HCT116 (cell line): Measurements from ENCODE around the gene LRRFIP2. TPM values are rescaled to one million over a fixed set of nuclear protein-coding genes. Genes with fewer than 3 reads are reported as not detected.

ENCODE experiments used
- ATAC-seq: fragments of 200-7000 bp; cut with Tn5 transposase; 2 replicates; pipeline ENCODE4 v1.9.1; 2020; ENCODE audit warnings: mild to moderate bottlenecking, moderate library complexity
- BruUV-seq: library from RNA; stranded (reverse); fragments of 400-500 nt; replicated peaks from 2 replicates; lab custom pipeline; 2021; lab: Mats Ljungman, UMichigan
- CTCF ChIA-PET: fragments of 300-600 bp; sonication (Branson Sonifier 250); formaldehyde crosslinking; loops from one replicate; lab custom pipeline; 2021; ENCODE audit warnings: antibody characterized with exemption; lab: Charles Lee
- POLR2A ChIA-PET: fragments of 300-600, 350-600 bp; sonication (Branson Sonifier 250); formaldehyde crosslinking; loops from one replicate; lab custom pipeline; 2021; ENCODE audit warnings: antibody characterized with exemption; lab: Charles Lee
- RAD21 ChIA-PET, 2 experiments: fragments of 300-600 bp; sonication (Branson Sonifier 250); formaldehyde crosslinking; loops; one replicate each; lab custom pipeline; 2023; ENCODE audit warnings: low total read pairs in 2 of 2; ENCODE audit not compliant: uncharacterized antibody in 2 of 2, unreplicated experiment in 2 of 2, low non-redundant PET in 1 of 2; lab: Charles Lee
- DNase-seq: peaks from one replicate; pipeline ENCODE4 v3.0.0-alpha.2; 2010; ENCODE audit warnings: low read depth, low spot score
- H2AFZ ChIP-seq: fragments of 200-600 bp; shearing (Covaris generic), sonication (generic); 2 replicates; pipeline ENCODE4 v1.6.1; 2017; ENCODE audit warnings: low read depth, mixed run types, mixed read lengths, antibody characterized with exemption, low read length; ENCODE audit not compliant: poor library complexity, severe bottlenecking
- H3K27ac ChIP-seq: 2 replicates; pipeline ENCODE4 v1.5.1; 2012; ENCODE audit warnings: low read depth, low read length
- H3K27me3 ChIP-seq: fragments of 200-600 bp; sonication (generic); 2 replicates; pipeline ENCODE4 v1.6.1; 2016; ENCODE audit warnings: mixed run types, low read length, mixed read lengths; ENCODE audit not compliant: insufficient read depth
- H3K36me3 ChIP-seq, 2 experiments: fragments of 200-500 bp in 1 of 2; fragments of 200-600 bp in 1 of 2; sonication (Bioruptor generic) in 1 of 2; sonication (generic) in 1 of 2; 2 replicates each; pipeline versions ENCODE4 v1.5.1 to v1.6.1; 2014 to 2016; ENCODE audit warnings: low read length in 2 of 2, inconsistent platforms in 1 of 2, mixed read lengths in 1 of 2, mixed run types in 1 of 2; ENCODE audit not compliant: insufficient read depth in 2 of 2, control insufficient read depth in 1 of 2
- H3K4me1 ChIP-seq, 2 experiments: fragments of 200-600 bp in 1 of 2; sonication (generic) in 1 of 2; 2 replicates each; pipeline versions ENCODE4 v1.5.1 to v1.6.1; 2012 to 2017; ENCODE audit warnings: low read length in 2 of 2, inconsistent platforms in 1 of 2, mild to moderate bottlenecking in 1 of 2, mixed read lengths in 1 of 2, mixed run types in 1 of 2, moderate library complexity in 1 of 2; ENCODE audit not compliant: insufficient read depth in 2 of 2, control insufficient read depth in 1 of 2
- H3K4me2 ChIP-seq: fragments of 200-600 bp; sonication (generic); 2 replicates; pipeline ENCODE4 v1.6.1; 2017; ENCODE audit warnings: mixed run types, low read length, mixed read lengths
- H3K4me3 ChIP-seq, 2 experiments: fragments of 200-600 bp in 1 of 2; sonication (generic) in 1 of 2; replicated peaks in 1 of 2; 2 replicates each; pipeline ENCODE4 v1.5.1; 2011 to 2016; ENCODE audit warnings: low read length in 2 of 2, control low read depth in 1 of 2, low read depth in 1 of 2, mild to moderate bottlenecking in 1 of 2, mixed read lengths in 1 of 2, mixed run types in 1 of 2
- H3K79me2 ChIP-seq: fragments of 200-600 bp; sonication (generic); 2 replicates; pipeline ENCODE4 v1.6.1; 2017; ENCODE audit warnings: mild to moderate bottlenecking, mixed run types, low read length, moderate library complexity, mixed read lengths; ENCODE audit not compliant: insufficient read depth
- H3K9ac ChIP-seq: fragments of 200-600 bp; sonication (generic); 2 replicates; pipeline ENCODE4 v1.6.1; 2016; ENCODE audit warnings: low read length, mixed read lengths
- H3K9me2 ChIP-seq: fragments of 200-600 bp; sonication (generic), shearing (Covaris generic); 2 replicates; pipeline ENCODE4 v1.6.1; 2017; ENCODE audit warnings: mixed run types, mild to moderate bottlenecking, moderate library complexity; ENCODE audit not compliant: insufficient read depth
- H3K9me3 ChIP-seq, 2 experiments: fragments of 200-500 bp in 1 of 2; fragments of 200-600 bp in 1 of 2; sonication (Bioruptor generic) in 1 of 2; sonication (generic) in 1 of 2; 2 replicates each; pipeline ENCODE4 v1.6.1; 2014 to 2017; ENCODE audit warnings: low read length in 2 of 2, mixed read lengths in 2 of 2, inconsistent platforms in 1 of 2, low read depth in 1 of 2, mild to moderate bottlenecking in 1 of 2, mixed run types in 1 of 2, moderate library complexity in 1 of 2; ENCODE audit not compliant: control insufficient read depth in 1 of 2, insufficient read depth in 1 of 2
- H4K20me1 ChIP-seq: fragments of 200-600 bp; sonication (generic), shearing (Covaris generic); 2 replicates; pipeline ENCODE4 v1.6.1; 2017; ENCODE audit warnings: mixed run types, mild to moderate bottlenecking, moderate library complexity; ENCODE audit not compliant: insufficient read depth
- ATF3 ChIP-seq: IDR thresholded peaks from 2 replicates; pipeline ENCODE4 v1.6.1; 2012
- CBX3 ChIP-seq: IDR thresholded peaks from 2 replicates; pipeline ENCODE4 v1.6.1; 2012; ENCODE audit warnings: low read depth
- CTCF ChIP-seq, 3 experiments: fragments of 200-600 bp in 1 of 3; sonication (generic) in 1 of 3; IDR thresholded peaks in 2 of 3; conservative IDR thresholded peaks in 1 of 3; 2 replicates each; pipeline ENCODE4 v1.5.1; 2012 to 2017; ENCODE audit warnings: low read depth in 2 of 3, low read length in 2 of 3, antibody characterized with exemption in 1 of 3, borderline replicate concordance in 1 of 3, control low read depth in 1 of 3, mild to moderate bottlenecking in 1 of 3, mixed read lengths in 1 of 3, mixed run types in 1 of 3, moderate library complexity in 1 of 3; ENCODE audit not compliant: insufficient read depth in 1 of 3
- ELF1 ChIP-seq: IDR thresholded peaks from 2 replicates; pipeline ENCODE4 v1.6.1; 2012; ENCODE audit warnings: low read depth, borderline replicate concordance
- EZH2 ChIP-seq: fragments of 200-600 bp; sonication (generic); IDR thresholded peaks from 2 replicates; pipeline ENCODE4 v1.6.1; 2017; ENCODE audit warnings: antibody characterized with exemption, mixed run types
- EZH2phosphoT487 ChIP-seq: fragments of 200-600 bp; IDR thresholded peaks from 2 replicates; pipeline ENCODE4 v1.6.1; 2018; ENCODE audit warnings: antibody characterized with exemption, borderline replicate concordance
- JUND ChIP-seq: IDR thresholded peaks from 2 replicates; pipeline ENCODE4 v1.6.1; 2012
- MAX ChIP-seq: IDR thresholded peaks from 2 replicates; pipeline ENCODE4 v1.6.1; 2012
- REST ChIP-seq: IDR thresholded peaks from 2 replicates; pipeline ENCODE4 v1.6.1; 2012; ENCODE audit warnings: low read depth
- SP1 ChIP-seq: IDR thresholded peaks from 2 replicates; pipeline ENCODE4 v1.6.1; 2012; ENCODE audit warnings: low read depth
- ZBTB33 ChIP-seq: IDR thresholded peaks from 2 replicates; pipeline ENCODE4 v1.6.1; 2011; ENCODE audit warnings: mild to moderate bottlenecking, low read length, moderate library complexity; ENCODE audit not compliant: insufficient replicate concordance; ENCODE audit errors: extremely low read depth
- ZFX ChIP-seq: fragments of 450-650 bp; IDR thresholded peaks from 2 replicates; pipeline ENCODE4 v1.6.1; 2017
- ZNF274 ChIP-seq: fragments of 200-500 bp; sonication (Bioruptor generic); IDR thresholded peaks from 2 replicates; pipeline ENCODE4 v1.6.1; 2014; ENCODE audit warnings: mild to moderate bottlenecking, low read depth, low read length, inconsistent platforms
- intact Hi-C: fragments of 100-400 bp; cut with micrococcal nuclease; formaldehyde crosslinking; loops from 2 replicates; pipeline ENCODE4 v1.10.0; 2022
- total RNA-seq: library from RNA; stranded (reverse); gene quantifications from one replicate; pipeline ENCODE4 v1.2.1, GENCODE V29; 2021; ENCODE audit not compliant: unreplicated experiment

Gene LRRFIP2
- total RNA-seq, 1 experiment from 2014 or later, result 27.0 TPM

- CTCF ChIA-PET, result no interaction called here
- RAD21 ChIA-PET, result no interaction called here
- H3K9ac ChIP-seq, result no peak overlapping the region
- H3K27ac ChIP-seq, result no peak overlapping the region
- no peak for TF ChIP-seq EZH2phosphoT487
- no peak for DNase-seq
- no peak for ATAC-seq
- no peak overlapping the region for H2AFZ ChIP-seq
- peaks cover 29 to 47% of the 10 kb centered on the region in 2 experiments for H3K36me3 ChIP-seq
- H3K9me3 ChIP-seq, result no peaks in the 10 kb centered on the region
- no peak overlapping the region for H3K4me3 ChIP-seq
- no peaks in the 10 kb centered on the region for H3K79me2 ChIP-seq
- H3K4me1 ChIP-seq, result no peaks in the 10 kb centered on the region
- no peaks in the 10 kb centered on the region for H3K27me3 ChIP-seq
- no TSS peak for BruUV-seq
- POLR2A ChIA-PET, result no interaction called here
- no peaks in the 10 kb centered on the region for H3K9me2 ChIP-seq
- intact Hi-C loops, result no loop called here
- H4K20me1 ChIP-seq, result no peaks in the 10 kb centered on the region; the same call in 1 of the 2 replicates
- no peak overlapping the region for H3K4me2 ChIP-seq
These were observed 158.7 kb downstream of the LRRFIP2 start for GRCh38 chr3:37015642-37016041.

GRCh38 chr3:37014620-37015019 lies 159.8 kb downstream of the LRRFIP2 start:
- intact Hi-C loops, result no loop called here
- Histone ChIP-seq H3K4me1 (no peaks in the 10 kb centered on the region), H3K36me3 (peaks cover 24 to 39% of the 10 kb centered on the region in 2 experiments), H3K4me2 (no peak overlapping the region), H3K4me3 (no peak overlapping the region), H2AFZ (no peak overlapping the region), H3K9ac (no peak overlapping the region), H4K20me1 (no peaks in the 10 kb centered on the region; the same call in 1 of the 2 replicates), H3K27ac (no peak overlapping the region), H3K79me2 (no peaks in the 10 kb centered on the region), H3K27me3 (no peaks in the 10 kb centered on the region), H3K9me3 (no peaks in the 10 kb centered on the region), H3K9me2 (no peaks in the 10 kb centered on the region)
- no peak for DNase-seq
- CTCF ChIA-PET, result no interaction called here
- BruUV-seq, result no TSS peak
- TF ChIP-seq MAX (no peak), ATF3 (no peak), REST (no peak), ZFX (no peak), JUND (no peak), CTCF (IDR thresholded peaks at IDR 0.05 in 2 of 3, conservative IDR thresholded peaks at IDR 0.05 in 1 of 3; ENCODE audit: borderline replicate concordance in 1 of 3, insufficient read depth in 1 of 3, low read depth in 2 of 3, low read length in 2 of 3) (no peak), CBX3 (no peak), ZBTB33 (no peak), EZH2 (no peak), ELF1 (no peak), ZNF274 (no peak), SP1 (no peak)
- RAD21 ChIA-PET, result no interaction called here
- POLR2A ChIA-PET, result no interaction called here
- no peak for ATAC-seq
